HL-60 (cell line): ENCODE data around the gene SMURF2.

Source experiments
- DNase-seq, 2 experiments: peaks; one replicate each; pipeline ENCODE4 v3.0.0-alpha.2; 2010 to 2020; ENCODE audit warnings: low read depth in 1 of 2, low spot score in 1 of 2
- H3K27ac ChIP-seq: fragments of 250-450 bp; sonication (Bioruptor Pico); replicated peaks from 2 replicates; pipeline ENCODE4 v1.5.1; 2020; ENCODE audit warnings: mild to moderate bottlenecking, moderate library complexity
- H3K27me3 ChIP-seq: fragments of 250-450 bp; sonication (Bioruptor Pico); 2 replicates; pipeline ENCODE4 v1.5.1; 2021; ENCODE audit warnings: mild to moderate bottlenecking, moderate library complexity; ENCODE audit not compliant: insufficient read depth, poor library complexity, severe bottlenecking
- H3K4me3 ChIP-seq: replicated peaks from 2 replicates; pipeline ENCODE4 v1.5.1; 2011; ENCODE audit warnings: mild to moderate bottlenecking, control low read depth, low read length; ENCODE audit not compliant: insufficient read depth
- CTCF ChIP-seq: IDR thresholded peaks from one replicate; pipeline ENCODE4 v1.5.1; 2011; ENCODE audit warnings: low read length, control low read depth, inconsistent platforms; ENCODE audit not compliant: insufficient read depth
- GABPA ChIP-seq: IDR thresholded peaks from 2 replicates; pipeline ENCODE4 v1.6.1; 2012; ENCODE audit warnings: low read depth
- POLR2AphosphoS5 ChIP-seq: IDR thresholded peaks from 2 replicates; pipeline ENCODE4 v1.6.1; 2012; ENCODE audit warnings: low read depth
- REST ChIP-seq: IDR thresholded peaks from 2 replicates; pipeline ENCODE4 v1.6.1; 2012; ENCODE audit warnings: low read depth; ENCODE audit not compliant: insufficient replicate concordance
- SPI1 ChIP-seq: IDR thresholded peaks from 2 replicates; pipeline ENCODE4 v1.6.1; 2012; ENCODE audit warnings: low read depth, mild to moderate bottlenecking, borderline replicate concordance

The SMURF2 gene

GRCh38 chr17:64625541-64625940 lies 36.6 kb downstream of the SMURF2 start:
- no peak overlapping the region for H3K4me3 ChIP-seq
- H3K27me3 ChIP-seq = no peaks in the 10 kb centered on the region
- no peak overlapping the region for H3K27ac ChIP-seq
- no peak for DNase-seq
- no peak for TF ChIP-seq REST

- no peak for TF ChIP-seq REST
- TF ChIP-seq CTCF = no peak
- TF ChIP-seq GABPA = no peak
- TF ChIP-seq POLR2AphosphoS5 = no peak
- no peak for TF ChIP-seq SPI1
- no peak overlapping the region for H3K4me3 ChIP-seq
- H3K27ac ChIP-seq = no peak overlapping the region
- DNase-seq = no peak
- no peaks in the 10 kb centered on the region for H3K27me3 ChIP-seq
These were observed 39.0 kb downstream of the SMURF2 start for GRCh38 chr17:64622931-64623654.

- TF ChIP-seq SPI1 (no peak), GABPA (no peak), CTCF (no peak), POLR2AphosphoS5 (no peak), REST (no peak)
- Histone ChIP-seq H3K27ac (no peak overlapping the region), H3K4me3 (no peak overlapping the region), H3K27me3 (no peaks in the 10 kb centered on the region)
- no peak for DNase-seq
These were observed 40.3 kb downstream of the SMURF2 start for GRCh38 chr17:64621772-64622171.

- Histone ChIP-seq H3K4me3 (no peak overlapping the region), H3K27me3 (no peaks in the 10 kb centered on the region), H3K27ac (no peak overlapping the region)
- no peak for DNase-seq
- TF ChIP-seq CTCF (no peak), POLR2AphosphoS5 (no peak), GABPA (no peak), SPI1 (no peak), REST (no peak)
These were observed 43.3 kb downstream of the SMURF2 start for GRCh38 chr17:64618848-64619247.
